Activated naive CD4-positive, alpha-beta T cell treated with anti-CD3 and anti-CD28 coated beads, Interleukin-2, amount 50 U/mL, for 72 hours (primary cell): ENCODE data around the gene ITGA6. TPM values are rescaled to one million over a fixed set of nuclear protein-coding genes. Genes with fewer than 3 reads are reported as not detected.

Source experiments
- ATAC-seq, 2 donors: fragments of 150-1000 bp; cut with Tn5 transposase; 2 replicates each; pipeline ENCODE4 v1.10.0; 2021; ENCODE audit warnings: mild to moderate bottlenecking in 2 of 2, moderate library complexity in 2 of 2
- DNase-seq, 2 donors: peaks; one replicate each; pipeline ENCODE4 v3.0.0; 2021 to 2022; ENCODE audit warnings: low spot score in 2 of 2
- H3K27ac Mint-ChIP-seq, 2 donors: one replicate each; pipeline ENCODE4 v1.8.0; 2022; ENCODE audit warnings: mild to moderate bottlenecking in 2 of 2, mixed read lengths in 2 of 2
- H3K36me3 Mint-ChIP-seq, 2 donors: one replicate each; pipeline ENCODE4 v1.8.0; 2022; ENCODE audit warnings: mixed read lengths in 2 of 2
- H3K9me3 Mint-ChIP-seq, 2 donors: one replicate each; pipeline ENCODE4 v1.8.0; 2022; ENCODE audit warnings: mixed read lengths in 2 of 2
- total RNA-seq, 2 donors: library from RNA; stranded (reverse); gene quantifications; one replicate each; pipeline ENCODE4 v1.2.3, GENCODE V29; 2022

ITGA6 gene
- total RNA-seq, 2 donors from 2014 or later = 3.4 to 5.0 TPM

- DNase-seq (no peak), ATAC-seq (no peak)
- Mint-ChIP-seq H3K9me3 (no peaks in the 10 kb centered on the region), H3K36me3 (no peaks in the 10 kb centered on the region), H3K27ac (no peak overlapping the region)
These were observed 19.1 kb upstream of the ITGA6 start for GRCh38 chr2:172408143-172408766.

- DNase-seq (no peak), ATAC-seq (no peak)
- H3K36me3 Mint-ChIP-seq = no peaks in the 10 kb centered on the region
- no peaks in the 10 kb centered on the region for H3K9me3 Mint-ChIP-seq
- H3K27ac Mint-ChIP-seq = no peak overlapping the region
These were observed 18.3 kb upstream of the ITGA6 start for GRCh38 chr2:172409042-172409441.

GRCh38 chr2:172412984-172413492, 14.3 kb upstream of the ITGA6 start:
- Mint-ChIP-seq H3K9me3 (no peaks in the 10 kb centered on the region), H3K27ac (no peak overlapping the region), H3K36me3 (no peaks in the 10 kb centered on the region)
- DNase-seq (no peak), ATAC-seq (no peak)

GRCh38 chr2:172415157-172415864, 12.1 kb upstream of the ITGA6 start:
- ATAC-seq (no peak), DNase-seq (no peak)
- H3K9me3 Mint-ChIP-seq = no peaks in the 10 kb centered on the region
- no peaks in the 10 kb centered on the region for H3K36me3 Mint-ChIP-seq
- no peak overlapping the region for H3K27ac Mint-ChIP-seq

- Mint-ChIP-seq H3K36me3 (no peaks in the 10 kb centered on the region), H3K27ac (no peak overlapping the region), H3K9me3 (no peaks in the 10 kb centered on the region)
- ATAC-seq = no peak
- DNase-seq = no peak
These were observed 11.6 kb upstream of the ITGA6 start for GRCh38 chr2:172415865-172416183.

GRCh38 chr2:172416447-172417058, 10.8 kb upstream of the ITGA6 start:
- DNase-seq (no peak), ATAC-seq (peak in 1 of 2 donors; percentile 67)

GRCh38 chr2:172420216-172420615, 7.2 kb upstream of the ITGA6 start:
- no peaks in the 10 kb centered on the region for H3K36me3 Mint-ChIP-seq
- H3K9me3 Mint-ChIP-seq = no peaks in the 10 kb centered on the region
- no peak overlapping the region for H3K27ac Mint-ChIP-seq
- no peak for DNase-seq
- ATAC-seq = no peak

More at GRCh38 chr2:172416447-172417058, 10.8 kb upstream of the ITGA6 start:
- Mint-ChIP-seq H3K27ac (no peak overlapping the region), H3K9me3 (no peaks in the 10 kb centered on the region), H3K36me3 (no peaks in the 10 kb centered on the region)

- ATAC-seq (peak in 1 of 2 donors; percentile 50), DNase-seq (no peak)
- H3K9me3 Mint-ChIP-seq = no peaks in the 10 kb centered on the region
- H3K27ac Mint-ChIP-seq = no peak overlapping the region
- H3K36me3 Mint-ChIP-seq = no peaks in the 10 kb centered on the region
These were observed 4.2 kb upstream of the ITGA6 start for GRCh38 chr2:172423160-172423559.

- Mint-ChIP-seq H3K27ac (no peak overlapping the region), H3K9me3 (no peaks in the 10 kb centered on the region), H3K36me3 (no peaks in the 10 kb centered on the region)
- ATAC-seq (no peak), DNase-seq (no peak)
These were observed 2.0 kb upstream of the ITGA6 start for GRCh38 chr2:172425336-172425735.

- no peak for ATAC-seq
- no peaks in the 10 kb centered on the region for H3K36me3 Mint-ChIP-seq
- no peaks in the 10 kb centered on the region for H3K9me3 Mint-ChIP-seq
- DNase-seq = no peak
- no peak overlapping the region for H3K27ac Mint-ChIP-seq
These were observed 641 bp upstream of the ITGA6 start for GRCh38 chr2:172426635-172427255.

- DNase-seq = peak in 1 of 2 donors; percentile 45
- H3K9me3 Mint-ChIP-seq = no peaks in the 10 kb centered on the region
These were observed 825 bp downstream of the ITGA6 start for GRCh38 chr2:172427990-172428831.

GRCh38 chr2:172428832-172429210, 1.4 kb downstream of the ITGA6 start:
- peak overlapping the region in 1 of 2 donors; percentile 40 for H3K27ac Mint-ChIP-seq
- H3K9me3 Mint-ChIP-seq = no peaks in the 10 kb centered on the region
- ATAC-seq = no peak
- no peaks in the 10 kb centered on the region for H3K36me3 Mint-ChIP-seq
- no peak for DNase-seq

More at GRCh38 chr2:172427990-172428831, 825 bp downstream of the ITGA6 start:
- no peaks in the 10 kb centered on the region for H3K36me3 Mint-ChIP-seq
- H3K27ac Mint-ChIP-seq = peak overlapping the region; percentile 40 to 85
- peak; percentile 48 to 51 for ATAC-seq

GRCh38 chr2:172429301-172429968, 2.0 kb downstream of the ITGA6 start:
- ATAC-seq (no peak), DNase-seq (no peak)
- no peaks in the 10 kb centered on the region for H3K36me3 Mint-ChIP-seq
- peak overlapping the region in 1 of 2 donors; percentile 20 for H3K27ac Mint-ChIP-seq
- no peaks in the 10 kb centered on the region for H3K9me3 Mint-ChIP-seq

- no peak for ATAC-seq
- no peak for DNase-seq
- no peak overlapping the region for H3K27ac Mint-ChIP-seq
These were observed 2.6 kb downstream of the ITGA6 start for GRCh38 chr2:172430027-172430426.

GRCh38 chr2:172430678-172431077, 3.3 kb downstream of the ITGA6 start:
- Mint-ChIP-seq H3K27ac (no peak overlapping the region), H3K36me3 (no peaks in the 10 kb centered on the region)

More at GRCh38 chr2:172430027-172430426, 2.6 kb downstream of the ITGA6 start:
- Mint-ChIP-seq H3K9me3 (no peaks in the 10 kb centered on the region), H3K36me3 (no peaks in the 10 kb centered on the region)

GRCh38 chr2:172431463-172431862, 4.1 kb downstream of the ITGA6 start:
- Mint-ChIP-seq H3K9me3 (no peaks in the 10 kb centered on the region), H3K27ac (no peak overlapping the region), H3K36me3 (no peaks in the 10 kb centered on the region)
- no peak for ATAC-seq
- DNase-seq = no peak

More at GRCh38 chr2:172430678-172431077, 3.3 kb downstream of the ITGA6 start:
- no peak for ATAC-seq
- no peak for DNase-seq
- H3K9me3 Mint-ChIP-seq = no peaks in the 10 kb centered on the region
